GM19328 (cell line): ENCODE measurements around the gene LIX1.
A peak's percentile ranks its signal among the peaks of the same experiment; 100 is the strongest.
"Not testable (repeated sequence)": the region's sequence is repeated elsewhere in the genome, so short reads cannot be mapped to it uniquely, and the experiment has no call there.

Source experiments
- ATAC-seq: cut with Tn5 transposase; IDR thresholded peaks from one replicate; pipeline ENCODE4 v1.9.1; 2021; ENCODE audit warnings: mild to moderate bottlenecking, moderate library complexity; ENCODE audit not compliant: unreplicated experiment

Gene LIX1

GRCh38 chr5:97142521-97143254 lies at the start of gene LIX1:
TSS of gene LIX1 (minus strand) at chr5:97142611. CDS start at chr5:97142576, 35 bp downstream.
- peak; percentile 71 for ATAC-seq

- ATAC-seq = no peak
Measured at GRCh38 chr5:97191893-97192292, 49.5 kb upstream of the LIX1 start.

- not testable (repeated sequence) for ATAC-seq
Measured at GRCh38 chr5:97189523-97189922, 47.1 kb upstream of the LIX1 start.

- no peak for ATAC-seq
Measured at GRCh38 chr5:97183930-97184213, 41.5 kb upstream of the LIX1 start.

- ATAC-seq = peak; percentile 92
Measured at GRCh38 chr5:97183100-97183929, 40.9 kb upstream of the LIX1 start, which contains the start of gene RIOK2. TSS of gene RIOK2 (minus strand) at chr5:97183247. CDS start at chr5:97183191, 56 bp downstream.

- no peak for ATAC-seq
Measured at GRCh38 chr5:97182571-97183099, 40.2 kb upstream of the LIX1 start.

GRCh38 chr5:97181856-97182545 lies 39.6 kb upstream of the LIX1 start:
- no peak for ATAC-seq

GRCh38 chr5:97179457-97179856 lies 37.0 kb upstream of the LIX1 start:
- ATAC-seq = not testable (repeated sequence)

GRCh38 chr5:97172227-97172626 lies 29.8 kb upstream of the LIX1 start:
- no peak for ATAC-seq

- no peak for ATAC-seq
Measured at GRCh38 chr5:97171703-97172102, 29.3 kb upstream of the LIX1 start.

- ATAC-seq = peak; percentile 54
Measured at GRCh38 chr5:97167435-97167834, 25.0 kb upstream of the LIX1 start.

- ATAC-seq = no peak
Measured at GRCh38 chr5:97165726-97166125, 23.3 kb upstream of the LIX1 start.

GRCh38 chr5:97164846-97165245 lies 22.4 kb upstream of the LIX1 start:
- ATAC-seq = no peak

- no peak for ATAC-seq
Measured at GRCh38 chr5:97163790-97164285, 21.4 kb upstream of the LIX1 start.

- no peak for ATAC-seq
Measured at GRCh38 chr5:97163360-97163764, 21.0 kb upstream of the LIX1 start.

- ATAC-seq = no peak
Measured at GRCh38 chr5:97162045-97162444, 19.6 kb upstream of the LIX1 start.

GRCh38 chr5:97157689-97158088 lies 15.3 kb upstream of the LIX1 start:
- ATAC-seq = no peak

GRCh38 chr5:97151370-97151769 lies 9.0 kb upstream of the LIX1 start:
- ATAC-seq = no peak

- ATAC-seq = no peak
Measured at GRCh38 chr5:97150401-97150800, 8.0 kb upstream of the LIX1 start.

GRCh38 chr5:97149709-97150108 lies 7.3 kb upstream of the LIX1 start:
- ATAC-seq = no peak

GRCh38 chr5:97148288-97148687 lies 5.9 kb upstream of the LIX1 start:
- no peak for ATAC-seq
